Thyroid gland (tissue), 4 donors: Measurements from ENCODE around the gene P2RX2. TPM values are rescaled to one million over a fixed set of nuclear protein-coding genes. Genes with fewer than 3 reads are reported as not detected.

Experiments used
- DNase-seq, 2 donors: peaks; one replicate each; pipeline ENCODE4 v3.0.0-alpha.2; 2019
- H3K27ac ChIP-seq, 3 donors: fragments of 200-600 bp; sonication (generic); 1 replicate in 2 of 3; 2 replicates in 1 of 3; pipeline ENCODE4 v1.5.1; 2016 to 2019; ENCODE audit warnings: mild to moderate bottlenecking in 1 of 3, moderate library complexity in 1 of 3
- H3K27me3 ChIP-seq: fragments of 200-600 bp; sonication (generic); one replicate; pipeline ENCODE4 v1.5.1; 2019
- H3K36me3 ChIP-seq, 2 donors: fragments of 200-600 bp; sonication (generic); one replicate each; pipeline ENCODE4 v1.5.1; 2016 to 2019
- H3K4me1 ChIP-seq, 2 donors: fragments of 200-600 bp; sonication (generic); one replicate each; pipeline ENCODE4 v1.5.1; 2017 to 2019
- H3K4me3 ChIP-seq, 3 donors: fragments of 200-600 bp; sonication (generic); replicated peaks in 1 of 3; 1 replicate in 2 of 3; 2 replicates in 1 of 3; pipeline ENCODE4 v1.5.1; 2016; ENCODE audit warnings: mild to moderate bottlenecking in 1 of 3
- H3K9me3 ChIP-seq: fragments of 200-600 bp; sonication (generic); one replicate; pipeline ENCODE4 v1.5.1; 2017
- CTCF ChIP-seq, 6 experiments: fragments of 200-600 bp in 3 of 6; fragments of 450-650 bp in 3 of 6; sonication (generic) in 3 of 6; IDR thresholded peaks; one replicate each; pipeline ENCODE4 v1.5.1; 2016 to 2019; ENCODE audit warnings: antibody characterized with exemption in 6 of 6, mild to moderate bottlenecking in 2 of 6, inconsistent platforms in 1 of 6, moderate library complexity in 1 of 6
- POLR2A ChIP-seq, 2 donors: fragments of 450-650 bp; IDR thresholded peaks; one replicate each; pipeline ENCODE4 v1.6.1; 2017; ENCODE audit warnings: antibody characterized with exemption in 2 of 2, mild to moderate bottlenecking in 2 of 2, moderate library complexity in 1 of 2
- WGBS, 2 donors: methylation state at CpG; one replicate each; pipeline ENCODE4 v1.1.5; 2017; 5-methylcytosine and 5-hydroxymethylcytosine counted together
- intact Hi-C: fragments of 100-400 bp; cut with DNase I; formaldehyde crosslinking; loops from one replicate; pipeline ENCODE4 v1.15.1; 2023
- total RNA-seq, 4 donors: library from RNA; depleted of rRNA; stranded (reverse); fragments of >200 nt; gene quantifications; one replicate each; pipeline ENCODE4 v1.2.3, GENCODE V29; 2016

The P2RX2 gene
- total RNA-seq, 4 donors from 2014 or later = 0.45 TPM; not detected in 3

DNA sequence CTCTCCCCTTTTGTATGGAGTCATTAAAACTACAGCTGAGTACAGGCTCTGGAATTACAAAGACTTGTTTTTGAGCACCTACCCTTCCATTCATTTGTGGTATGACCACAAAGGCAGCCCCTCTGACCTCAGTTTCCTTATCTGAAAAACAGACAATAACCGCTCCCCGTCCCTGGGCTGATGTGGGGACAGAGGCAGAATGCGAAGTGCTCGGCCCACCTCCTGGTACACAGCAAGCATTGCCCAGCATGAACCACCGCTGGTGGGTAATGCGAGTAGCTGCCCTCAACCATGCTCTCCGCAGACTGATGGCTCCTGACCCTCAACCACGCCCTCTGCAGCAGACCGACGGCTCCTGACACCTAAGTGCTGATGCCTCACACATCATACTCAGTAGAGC lies 22.4 kb downstream of the P2RX2 start:
- 83 to 86% methylated on average over 9 to 10 of the region's 10 CpGs for WGBS, 2 donors
- Histone ChIP-seq H3K27me3 (no peaks in the 10 kb centered on the region), H3K4me1 (no peaks in the 10 kb centered on the region), H3K4me3 (no peak overlapping the region), H3K36me3 (peaks cover 11 to 13% of the 10 kb centered on the region in 2 donors), H3K27ac (no peak overlapping the region), H3K9me3 (no peaks in the 10 kb centered on the region)
- intact Hi-C loops = no loop called here
- DNase-seq = no peak
- TF ChIP-seq CTCF (IDR thresholded peaks at IDR 0.05) (no peak), POLR2A (IDR thresholded peaks at IDR 0.05) (no peak)

DNA sequence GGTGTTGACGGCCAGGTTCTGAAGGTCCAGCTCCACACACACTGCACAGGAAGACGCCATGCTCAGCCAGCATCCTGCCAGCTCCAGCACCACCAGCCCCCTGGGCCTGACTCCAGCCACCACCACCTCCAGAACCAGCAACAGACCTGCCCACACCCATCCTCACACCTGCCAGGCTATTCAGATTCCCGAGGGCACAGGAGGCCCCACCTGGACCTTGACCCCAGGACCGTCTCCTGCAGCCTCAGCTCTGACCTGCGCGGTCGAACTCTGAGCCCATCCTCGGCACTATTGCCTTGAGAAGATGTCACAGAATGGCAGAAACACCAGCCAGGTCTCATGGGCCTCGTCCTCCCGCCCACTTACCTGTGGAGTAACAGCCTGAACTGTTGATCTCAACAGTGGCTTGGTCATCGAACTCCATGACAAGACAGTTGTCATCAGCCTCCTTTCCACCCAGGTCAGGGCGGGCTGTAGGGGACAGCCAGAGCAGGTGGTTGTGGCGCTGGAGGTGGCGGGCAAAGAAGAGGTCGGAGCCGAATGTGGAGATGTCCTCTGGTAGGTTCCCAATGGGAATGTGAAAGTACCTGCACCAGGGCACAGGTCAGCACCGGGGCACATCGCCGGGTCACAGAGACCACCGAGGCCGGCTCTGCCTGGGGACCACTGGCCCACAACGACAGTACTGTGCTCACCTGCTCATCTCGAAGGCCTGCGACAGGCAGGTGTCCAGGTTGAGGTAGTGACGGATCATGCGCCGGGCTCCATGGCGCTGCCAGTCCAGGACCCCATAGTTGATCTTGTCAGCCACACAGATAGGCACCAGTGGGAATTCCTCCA lies 23.5 kb downstream of the P2RX2 start:
- no peak for DNase-seq
- no peaks in the 10 kb centered on the region for H3K9me3 ChIP-seq
- no peaks in the 10 kb centered on the region for H3K27me3 ChIP-seq
- 95 to 98% methylated on average over 19 to 21 of the region's 28 CpGs for WGBS, 2 donors
- intact Hi-C loops = no loop called here
- no peak for TF ChIP-seq CTCF (IDR thresholded peaks at IDR 0.05)
- no peak for TF ChIP-seq POLR2A (IDR thresholded peaks at IDR 0.05)
- H3K27ac ChIP-seq = no peak overlapping the region
- peaks cover 11 to 13% of the 10 kb centered on the region in 2 donors for H3K36me3 ChIP-seq
- H3K4me3 ChIP-seq = no peak overlapping the region
- no peaks in the 10 kb centered on the region for H3K4me1 ChIP-seq

DNA sequence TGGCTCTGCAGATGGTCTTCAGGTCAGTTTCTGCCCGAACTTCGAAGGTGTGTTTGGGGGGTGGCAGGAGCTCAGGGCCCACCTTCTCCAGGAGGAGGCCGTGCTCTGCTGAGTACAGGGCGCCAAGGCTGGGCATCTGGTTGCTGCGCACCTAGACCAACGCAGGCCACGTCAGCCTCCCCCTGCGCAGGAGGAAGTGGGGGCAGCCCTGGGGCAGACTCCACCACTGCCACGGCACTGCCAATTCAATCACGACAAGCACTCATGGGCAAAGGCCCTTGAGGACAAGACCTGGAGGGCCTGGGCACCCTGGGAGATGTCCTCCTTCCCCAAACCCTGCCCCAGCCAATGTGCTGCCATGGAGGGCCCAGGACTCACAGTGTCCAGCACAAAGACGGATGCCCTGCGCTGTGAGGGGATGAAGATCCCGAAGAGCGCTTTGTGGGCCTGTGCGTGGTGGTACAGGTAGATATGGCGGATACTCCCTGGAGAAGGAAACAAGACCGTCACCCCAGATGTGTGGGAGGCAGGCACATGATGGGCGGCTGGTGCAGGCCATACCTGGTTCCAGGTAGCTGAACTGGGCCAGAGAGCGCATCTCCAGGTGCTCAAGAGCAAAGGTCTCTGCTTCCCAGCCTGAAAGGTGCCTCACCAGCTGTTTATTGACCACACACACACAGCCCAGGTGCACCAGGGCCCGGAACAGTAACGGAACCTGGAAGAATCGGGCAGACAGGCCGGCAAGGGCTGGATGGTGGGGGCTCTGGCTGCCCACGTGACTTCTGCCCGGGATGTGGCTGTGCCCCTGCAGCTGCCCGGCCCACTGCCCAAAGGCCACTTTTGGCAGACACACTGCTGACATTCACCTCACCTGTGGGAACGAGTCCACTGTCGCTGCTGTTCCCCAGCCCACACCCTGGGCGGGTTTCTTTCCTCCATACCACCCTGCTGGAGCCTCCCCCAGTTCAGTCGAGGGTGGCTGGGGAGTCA lies 24.6 kb downstream of the P2RX2 start:
- H3K36me3 ChIP-seq = peaks cover 11 to 15% of the 10 kb centered on the region in 2 donors
- intact Hi-C loops = no loop called here

GRCh38 chr12:132646850-132647249 lies 28.3 kb downstream of the P2RX2 start:
- intact Hi-C loops = no loop called here
- no peak overlapping the region for H3K4me3 ChIP-seq
- H3K27ac ChIP-seq = no peak overlapping the region
- WGBS, 2 donors = 96 to 97% methylated on average over 7 of the region's 7 CpGs
- no peaks in the 10 kb centered on the region for H3K4me1 ChIP-seq
- no peak for DNase-seq
- H3K27me3 ChIP-seq = no peaks in the 10 kb centered on the region
- H3K36me3 ChIP-seq = peaks cover 9 to 27% of the 10 kb centered on the region in 2 donors
- no peaks in the 10 kb centered on the region for H3K9me3 ChIP-seq
- TF ChIP-seq POLR2A (IDR thresholded peaks at IDR 0.05) = no peak
- TF ChIP-seq CTCF (IDR thresholded peaks at IDR 0.05) = no peak

More for the DNA sequence above, 24.6 kb downstream of the P2RX2 start:
- Histone ChIP-seq H3K27ac (no peak overlapping the region), H3K27me3 (no peaks in the 10 kb centered on the region), H3K4me3 (no peak overlapping the region), H3K9me3 (no peaks in the 10 kb centered on the region), H3K4me1 (no peaks in the 10 kb centered on the region)
- no peak for DNase-seq
- TF ChIP-seq CTCF (IDR thresholded peaks at IDR 0.05) = no peak
- WGBS, 2 donors = 96 to 97% methylated on average over 26 to 27 of the region's 30 CpGs
